Endometrium (tissue), 2 donors: Measurements from ENCODE around the gene RGS6.

ENCODE experiments used
- FAIRE-seq: peaks from 2 replicates; lab custom pipeline; 2012; peaks lifted over from hg19 to GRCh38; lab: Jason Lieb, UNC
- donor health status: control.
- donor health status: control.

The RGS6 gene

DNA sequence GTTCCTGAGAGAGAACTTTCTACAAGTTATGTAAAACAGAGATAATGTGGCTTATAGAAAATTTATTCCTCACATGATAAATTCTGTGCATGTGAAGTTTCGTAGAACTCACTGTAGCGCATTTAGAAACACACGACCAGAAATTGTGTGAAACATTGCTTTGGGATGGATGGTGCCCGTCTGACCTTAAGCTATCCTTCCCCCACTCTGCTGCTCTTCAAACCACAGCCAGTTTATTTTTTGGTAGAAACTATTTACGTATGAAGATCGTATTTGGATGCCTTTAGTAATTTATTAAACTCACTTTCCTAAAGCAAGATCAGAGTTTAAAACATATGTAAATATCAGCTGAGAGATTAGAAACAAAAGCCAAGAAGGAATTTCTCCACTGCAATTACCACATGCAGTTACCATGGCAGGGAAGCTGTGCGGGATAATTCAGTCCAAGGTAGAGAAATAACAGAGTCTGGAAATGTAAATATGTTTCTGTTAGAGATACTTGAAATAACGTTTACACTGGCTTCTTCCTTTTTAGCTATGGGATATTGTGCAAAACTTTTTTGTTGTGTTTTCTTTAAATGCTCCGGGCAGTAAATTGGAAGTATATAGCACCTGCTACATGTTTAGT, 382.7 kb downstream of the RGS6 start:
- no peak for FAIRE-seq

DNA sequence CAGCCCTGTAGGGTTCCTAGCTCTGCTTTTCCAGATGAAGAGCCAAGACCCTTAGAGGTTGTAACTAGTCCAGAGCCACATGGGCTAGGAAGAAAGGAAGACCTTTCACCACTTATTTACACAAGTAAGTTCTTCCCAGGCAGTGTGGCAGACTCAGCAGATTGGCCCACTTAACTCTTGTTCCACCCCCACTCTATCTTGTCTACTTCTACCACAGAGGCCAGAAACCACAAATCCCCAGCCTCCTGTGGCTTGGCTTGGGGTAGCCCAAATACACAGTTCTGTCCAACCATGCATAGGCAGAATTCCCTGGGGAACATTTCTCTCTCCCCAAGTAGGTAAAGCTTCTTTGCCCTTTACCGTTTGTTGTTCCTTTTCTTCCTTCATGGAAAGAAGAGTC, 383.5 kb downstream of the RGS6 start:
- FAIRE-seq = no peak

DNA sequence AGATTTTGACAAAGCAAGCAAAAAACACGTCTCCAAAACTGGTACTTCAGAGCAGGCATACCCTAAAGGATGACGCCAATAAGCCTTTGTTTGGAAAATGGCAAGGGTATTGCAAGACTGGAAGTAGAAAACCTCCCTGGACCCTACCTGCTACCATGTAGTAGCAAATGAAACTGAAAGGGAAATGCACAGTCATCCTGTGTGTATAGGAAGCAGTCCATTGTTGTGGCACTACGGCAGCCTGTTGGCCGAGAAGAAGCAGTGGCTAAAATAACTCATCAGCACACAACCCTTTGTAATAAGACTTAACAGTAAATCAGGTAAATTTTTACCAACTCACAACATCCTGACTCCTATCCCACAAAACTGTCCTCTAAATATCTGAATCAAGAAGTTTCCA, 386.4 kb downstream of the RGS6 start:
- no peak for FAIRE-seq

DNA sequence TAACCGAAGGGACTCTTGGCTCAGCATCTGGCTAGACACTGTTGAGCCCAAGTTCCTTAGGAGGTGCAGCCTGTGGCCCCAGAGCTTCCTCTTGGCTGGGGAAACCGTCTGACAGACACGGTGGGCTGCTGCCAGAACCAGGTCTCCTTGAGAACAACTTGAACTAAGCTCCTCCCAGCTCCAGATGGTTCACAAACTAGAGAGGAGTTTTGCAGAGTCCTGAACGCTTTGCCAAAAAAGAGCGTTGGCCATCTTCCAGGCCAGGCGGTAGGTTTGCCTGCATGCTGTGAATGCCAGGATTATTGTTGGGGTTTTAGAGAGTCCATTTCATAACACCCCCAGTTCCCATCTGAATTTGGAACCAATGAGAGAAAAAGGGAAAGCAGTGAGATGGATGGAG, 399.8 kb downstream of the RGS6 start:
- FAIRE-seq = no peak

DNA sequence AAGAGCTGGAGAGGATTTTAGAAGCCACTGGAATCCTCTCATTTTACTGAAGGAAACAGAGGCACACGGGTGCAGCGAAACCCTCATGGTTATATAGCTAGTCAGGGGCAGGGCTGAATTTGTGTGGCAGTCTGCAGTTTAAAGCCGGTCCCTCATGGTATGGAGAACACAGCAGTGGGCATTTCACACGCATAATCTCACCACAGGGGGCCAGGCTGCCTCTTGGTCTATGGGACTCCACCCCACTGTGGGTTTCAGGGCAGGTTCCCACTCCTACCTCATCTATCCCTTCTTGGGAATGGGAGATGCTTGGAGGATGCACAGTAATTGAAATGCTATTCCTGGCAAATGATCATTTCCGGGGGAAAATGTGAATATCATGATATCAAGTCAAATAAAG, 400.6 kb downstream of the RGS6 start:
- FAIRE-seq = no peak

DNA sequence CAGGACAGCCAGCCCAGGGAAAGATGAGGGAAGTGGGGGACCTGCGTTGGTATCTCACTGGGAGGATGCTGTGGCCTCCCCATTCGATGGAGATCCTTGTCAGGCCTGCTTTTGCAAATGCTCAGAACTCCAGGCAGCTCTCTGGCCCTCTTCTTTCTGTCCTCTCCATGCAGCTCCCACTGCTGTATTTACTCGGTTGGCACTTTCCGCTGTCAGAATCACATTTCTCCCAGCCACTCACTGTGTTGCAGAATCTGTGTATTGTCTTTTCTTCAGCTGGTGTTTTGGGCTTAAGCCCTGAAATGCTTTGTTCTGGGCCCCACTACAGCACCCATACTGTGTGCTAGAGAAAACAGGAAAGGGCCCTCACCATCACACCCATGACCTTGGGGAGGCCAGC, 401.1 kb downstream of the RGS6 start:
- no peak for FAIRE-seq

DNA sequence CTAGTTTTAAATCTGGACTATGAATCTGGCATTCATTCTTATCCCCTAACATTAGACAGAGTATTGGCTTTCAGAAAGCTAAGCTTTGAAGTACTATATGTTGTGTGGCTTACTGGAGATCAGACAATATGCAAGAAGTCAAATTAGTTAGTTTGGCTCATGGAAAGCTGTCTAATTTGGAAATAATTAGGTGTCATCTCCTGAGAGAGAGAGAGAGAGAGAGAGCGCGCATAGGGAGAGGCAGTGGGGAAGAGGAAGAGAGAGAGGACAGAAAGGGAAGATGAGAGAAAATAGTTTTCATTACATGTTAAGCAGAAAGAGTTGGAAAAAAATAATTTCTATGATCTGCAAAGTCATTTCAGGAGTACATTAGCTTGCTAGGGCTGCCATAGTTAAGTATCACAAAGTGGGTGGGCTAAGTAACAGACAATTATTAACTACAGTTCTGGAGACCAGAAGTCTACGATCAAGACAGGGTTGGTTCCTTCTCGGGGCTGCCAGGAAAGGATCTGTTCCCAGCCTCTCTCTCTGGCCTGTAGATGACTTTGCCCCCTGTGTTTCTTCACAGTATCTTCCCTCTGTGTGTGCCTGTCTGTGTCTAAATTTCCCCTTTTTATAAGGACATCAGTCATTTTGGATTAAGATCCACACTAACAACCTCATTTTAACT, 404.2 kb downstream of the RGS6 start:
- FAIRE-seq = no peak

DNA sequence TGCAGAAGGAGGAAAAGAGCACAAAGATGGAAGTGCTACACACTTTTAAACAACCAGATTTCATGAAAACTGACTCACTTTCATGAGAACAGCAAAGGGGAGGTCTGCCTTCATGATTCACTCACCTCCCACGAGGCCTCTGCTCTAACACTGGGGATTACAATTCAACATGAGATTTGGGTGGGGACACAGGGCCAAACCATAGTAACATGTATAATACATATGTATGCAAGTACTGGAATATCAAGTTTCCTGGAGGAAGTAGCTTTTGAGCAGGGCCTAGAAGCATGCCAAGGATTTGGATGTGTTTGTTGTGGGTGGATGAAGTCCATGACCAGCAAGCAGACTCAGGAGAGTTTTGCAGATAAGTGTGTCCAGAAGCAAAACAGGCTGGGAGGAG, 409.0 kb downstream of the RGS6 start:
- FAIRE-seq = no peak

DNA sequence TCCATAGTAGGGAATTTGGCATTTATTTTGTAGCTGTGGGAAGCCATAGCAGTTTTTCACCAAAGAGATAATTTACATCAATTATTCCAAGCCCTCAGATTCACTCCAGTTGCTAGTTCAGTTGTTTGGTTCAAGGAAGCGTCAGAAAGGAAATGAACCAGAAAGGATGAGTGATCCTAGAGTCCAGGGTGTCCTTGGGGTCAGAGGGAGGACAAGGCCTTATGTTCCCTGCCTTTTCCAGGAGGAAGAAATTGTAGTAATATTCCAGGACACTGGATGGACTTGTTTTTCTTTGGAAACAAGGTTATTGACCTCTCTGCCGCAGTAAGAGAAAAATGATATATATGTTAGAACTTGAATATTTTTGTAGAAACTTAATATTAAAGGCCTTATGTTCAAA, 409.5 kb downstream of the RGS6 start:
- no peak for FAIRE-seq

DNA sequence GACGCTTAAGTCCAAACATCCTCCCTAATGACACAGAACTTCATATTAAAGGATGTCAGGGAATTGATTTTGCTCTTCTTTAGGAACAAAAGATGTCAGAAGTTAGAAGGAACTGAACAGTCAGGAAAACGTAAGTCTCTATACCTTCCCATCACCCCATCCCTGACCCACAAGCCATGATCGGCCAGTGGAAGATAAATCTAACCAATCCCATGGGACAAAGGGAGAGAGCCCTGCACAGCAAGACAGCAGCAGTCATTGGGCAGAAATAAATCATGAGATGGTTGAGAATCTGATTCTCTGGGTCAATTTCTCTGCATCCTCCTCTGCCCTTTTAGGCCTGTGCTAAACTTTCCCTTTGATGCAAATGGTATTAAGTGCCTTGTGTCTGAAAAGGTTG, 414.9 kb downstream of the RGS6 start:
- FAIRE-seq = no peak

DNA sequence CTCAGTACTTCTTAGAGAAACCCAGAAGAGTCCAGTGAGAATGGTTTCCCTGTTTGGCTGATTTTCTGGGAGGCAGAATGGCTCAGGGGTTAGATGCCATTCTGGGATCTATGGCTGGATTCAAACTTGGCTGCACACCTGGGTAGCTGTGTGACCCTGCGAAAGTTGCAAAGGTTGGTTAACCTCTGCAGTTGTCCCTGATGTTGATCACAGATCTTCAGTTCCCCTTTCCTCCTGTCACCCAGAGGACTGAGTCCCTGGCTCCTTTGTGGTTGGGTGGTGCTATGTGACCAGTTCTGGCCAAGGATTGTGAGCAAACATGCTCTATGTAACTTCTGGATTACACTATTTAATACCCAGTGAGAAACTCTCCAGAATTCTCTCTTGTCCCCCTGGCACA, 418.0 kb downstream of the RGS6 start:
- FAIRE-seq = no peak

DNA sequence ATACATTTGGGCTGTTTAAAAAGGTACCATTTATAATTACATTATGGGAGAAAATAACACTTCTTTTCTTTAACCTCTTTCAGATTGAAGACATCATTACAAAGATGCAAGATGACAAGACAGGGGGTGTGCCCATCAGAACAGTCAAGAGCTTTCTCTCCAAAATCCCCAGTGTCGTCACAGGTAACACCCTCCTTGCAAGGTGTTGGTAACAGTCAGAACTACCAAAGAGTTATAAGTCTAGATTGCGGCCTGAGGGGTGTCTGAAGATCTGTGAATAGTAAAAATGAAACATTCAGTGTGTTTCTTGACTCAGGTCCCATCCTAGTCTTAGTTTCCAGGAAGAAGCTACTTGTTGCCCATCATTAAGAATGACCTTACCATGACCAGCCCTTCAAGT, 419.8 kb downstream of the RGS6 start:
- FAIRE-seq = no peak

DNA sequence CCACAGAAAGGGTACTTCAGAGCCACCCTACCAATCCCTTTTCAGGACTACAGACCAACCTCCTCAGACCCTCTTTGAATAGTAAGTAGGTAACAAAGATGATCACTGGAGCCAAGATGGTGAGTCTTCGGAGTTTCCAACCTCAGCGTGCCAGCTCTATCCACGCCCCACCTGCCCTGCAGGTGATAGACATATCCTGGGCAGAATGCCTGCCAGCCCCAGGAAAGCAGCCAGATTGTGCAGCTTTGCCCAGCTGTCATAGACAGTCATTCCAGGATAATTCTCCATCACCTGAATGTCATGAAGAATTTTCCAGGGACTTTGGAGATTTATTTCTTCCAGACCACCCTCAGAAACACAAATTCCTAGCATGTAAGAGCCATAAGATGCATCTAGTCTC, 434.4 kb downstream of the RGS6 start:
- FAIRE-seq = no peak

DNA sequence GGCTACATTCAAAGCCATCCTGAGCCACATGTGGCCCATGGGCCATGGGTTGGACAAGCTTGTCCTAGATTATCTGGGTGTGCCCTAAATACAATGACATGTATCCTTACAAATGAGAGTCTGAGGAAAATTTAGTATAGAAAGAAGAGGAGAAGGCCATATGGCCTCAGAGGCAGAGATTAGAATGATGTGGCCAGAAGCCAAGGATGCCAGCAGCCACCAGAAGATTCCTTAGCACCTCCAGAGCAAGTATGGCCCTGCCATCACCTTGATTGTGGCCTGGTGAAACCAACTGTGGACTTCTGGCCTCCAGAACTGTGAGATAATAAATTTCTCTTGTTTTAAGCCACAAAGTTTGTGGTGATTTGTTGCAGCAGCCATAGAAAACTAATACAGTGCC, 436.9 kb downstream of the RGS6 start:
- no peak for FAIRE-seq

DNA sequence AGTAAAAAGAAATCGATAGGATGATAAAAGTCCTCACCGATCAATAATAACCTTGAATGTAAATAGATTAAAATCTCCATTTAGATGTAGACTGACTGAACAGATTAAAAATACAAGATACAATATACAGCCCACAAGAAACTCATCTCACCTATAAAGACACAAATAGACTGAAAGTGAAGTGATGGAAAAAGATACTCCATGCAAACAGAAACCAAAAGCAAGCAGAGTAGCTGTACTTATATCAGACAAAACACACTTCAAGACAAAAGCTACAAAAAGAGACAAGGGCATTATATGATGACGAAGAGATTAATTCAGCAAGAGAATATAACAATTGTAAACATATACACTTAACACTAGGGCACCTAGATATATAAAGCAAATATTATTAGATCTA, 444.8 kb downstream of the RGS6 start:
- no peak for FAIRE-seq

DNA sequence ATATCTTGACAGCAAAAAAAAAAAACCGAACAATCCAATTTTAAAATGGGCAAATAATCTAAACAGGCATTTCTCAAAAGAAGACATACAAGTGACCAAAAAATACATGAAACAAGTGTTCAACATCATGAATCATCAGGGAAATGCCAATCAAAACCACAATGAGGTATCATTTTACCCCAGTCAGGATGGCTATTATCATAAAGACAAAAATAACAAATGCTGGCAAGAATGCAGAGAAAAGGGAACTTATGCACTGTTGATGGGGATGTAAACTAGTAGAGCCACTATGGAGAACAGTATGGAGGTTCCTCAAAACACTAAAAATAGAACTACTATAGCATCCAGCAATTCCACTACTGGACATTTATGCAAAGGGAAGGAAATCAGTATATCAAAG, 448.2 kb downstream of the RGS6 start:
- FAIRE-seq = no peak

DNA sequence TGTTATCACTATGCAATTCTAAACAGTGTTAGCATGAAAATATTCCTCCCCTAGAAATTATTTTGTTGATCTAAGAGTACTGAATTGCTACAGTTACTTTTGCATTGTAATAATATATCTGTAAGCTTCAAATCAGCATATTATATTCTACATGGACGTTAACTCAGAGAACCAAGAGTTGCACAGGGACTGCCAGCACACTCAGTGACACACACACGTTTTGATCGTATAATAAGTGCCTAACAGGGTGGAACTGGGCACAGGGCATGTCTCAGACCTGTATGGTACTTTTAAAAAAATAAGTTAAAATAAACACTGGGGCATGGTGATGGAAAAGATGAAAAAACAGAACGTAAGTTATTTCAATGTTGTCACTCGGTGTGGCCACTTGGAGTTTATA, 451.6 kb downstream of the RGS6 start:
- FAIRE-seq = no peak

DNA sequence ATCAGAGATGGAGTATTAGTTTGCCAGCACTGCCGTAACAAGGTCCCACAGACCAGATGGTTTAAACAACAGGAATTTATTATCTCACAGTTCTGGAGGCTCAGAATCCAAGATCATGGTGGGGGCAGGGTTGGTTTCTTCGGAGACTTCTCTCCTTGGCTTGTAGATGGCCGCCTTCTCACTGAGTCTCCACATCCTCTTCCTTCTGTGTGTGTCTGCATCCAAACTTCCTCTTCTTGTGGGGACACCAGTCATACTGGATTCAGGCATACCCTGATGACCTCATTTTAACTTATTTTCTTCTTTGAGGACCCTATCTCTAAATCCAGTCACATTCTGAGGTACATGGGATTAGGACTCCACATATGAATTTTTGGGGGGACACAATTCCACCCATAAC, 455.5 kb downstream of the RGS6 start:
- no peak for FAIRE-seq

DNA sequence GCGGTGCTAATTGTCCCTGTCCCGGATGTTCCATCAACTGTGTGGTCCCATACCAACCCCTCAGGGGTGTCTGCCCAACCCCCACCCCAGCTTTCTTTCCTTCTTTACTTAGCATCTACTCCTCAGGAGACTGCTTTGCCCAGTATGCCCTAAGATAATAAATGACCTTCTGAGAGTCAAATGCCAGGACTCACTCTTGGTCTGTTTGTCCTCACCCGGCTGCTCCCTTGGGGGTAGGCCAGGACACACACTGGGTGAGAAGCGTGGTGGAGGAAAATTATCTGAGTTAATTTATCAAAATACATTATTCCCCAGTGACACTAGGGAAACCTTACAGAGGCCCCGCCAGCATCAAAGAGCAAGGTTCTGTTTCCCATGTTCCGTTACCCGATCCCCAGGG, 457.0 kb downstream of the RGS6 start:
- no peak for FAIRE-seq

DNA sequence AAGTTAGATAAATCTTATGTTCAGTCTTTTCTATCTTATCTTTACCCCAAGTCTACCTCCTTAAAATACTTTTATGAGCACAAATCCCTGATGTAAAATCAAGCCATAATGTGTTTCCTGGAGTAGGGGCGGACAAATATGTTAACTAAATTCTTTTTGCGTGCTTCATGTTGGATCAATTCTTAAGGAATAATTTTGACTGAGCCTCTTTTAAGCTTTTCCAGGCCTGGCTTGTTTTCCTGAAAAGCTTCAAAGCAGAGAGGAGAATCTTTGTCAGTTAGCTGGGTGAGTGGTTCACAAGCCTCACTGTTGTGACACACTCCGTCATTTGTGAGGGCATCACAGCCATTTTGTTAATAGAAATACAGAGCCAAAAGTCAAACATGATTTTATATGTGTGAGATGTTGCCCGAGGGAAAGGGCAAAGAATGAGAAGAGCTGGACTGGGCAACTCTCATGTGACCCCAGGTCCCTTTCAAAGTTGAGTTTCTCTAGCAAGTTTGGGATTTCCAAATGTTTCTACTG, 468.9 kb downstream of the RGS6 start:
- no peak for FAIRE-seq

DNA sequence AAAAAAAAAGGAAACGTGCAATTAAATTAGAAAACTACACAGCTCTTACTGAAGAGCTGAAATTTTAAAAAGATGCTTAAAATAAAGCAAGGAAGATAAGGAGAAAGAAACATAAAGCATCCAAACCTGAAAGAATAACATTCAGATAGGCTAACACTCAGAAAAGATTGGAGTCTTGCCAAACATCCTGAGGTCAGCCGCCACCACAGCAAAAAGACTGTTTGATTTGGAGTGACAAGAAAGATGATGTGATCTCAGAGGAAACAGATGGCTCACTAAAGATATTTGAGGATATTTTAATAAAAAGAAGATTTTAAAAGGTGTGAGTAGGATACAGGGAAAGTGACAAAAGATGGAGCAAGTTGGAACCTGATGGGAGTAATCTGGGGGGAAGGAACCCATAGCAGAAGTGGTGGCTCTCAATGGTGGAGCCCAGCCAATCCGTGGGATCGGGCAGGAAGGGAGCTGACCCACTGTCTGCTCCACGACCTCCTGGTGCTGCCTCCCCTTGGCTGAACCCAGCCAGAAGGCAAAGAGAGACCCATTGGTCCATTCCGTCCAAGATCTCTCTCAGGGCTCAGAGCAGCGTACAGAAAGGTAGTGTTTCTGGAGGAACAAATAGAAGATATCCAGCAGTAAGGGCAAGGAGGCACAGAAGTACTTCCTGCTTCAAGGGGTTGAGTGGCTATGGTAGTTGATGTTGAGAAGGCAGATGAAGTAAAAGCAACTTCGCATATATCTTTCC, 469.6 kb downstream of the RGS6 start:
- no peak for FAIRE-seq

DNA sequence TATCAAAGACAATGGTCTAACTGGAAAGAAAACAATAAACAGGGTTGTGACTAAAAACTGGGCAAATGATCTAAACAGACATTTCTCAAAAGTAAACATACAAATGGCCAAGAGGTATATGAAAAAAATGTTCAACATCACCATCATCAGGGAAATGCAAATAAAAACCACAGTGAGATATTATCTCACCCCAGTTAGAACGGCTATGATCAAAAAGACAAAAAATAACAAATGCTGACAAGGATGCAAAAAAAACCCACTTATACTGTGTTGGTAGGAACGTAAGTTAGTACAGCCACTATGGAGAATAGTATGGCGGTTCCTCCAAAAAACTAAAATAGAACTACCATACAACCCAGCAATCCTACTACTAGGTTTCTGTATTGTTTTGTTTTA, 470.1 kb downstream of the RGS6 start:
- FAIRE-seq = no peak

DNA sequence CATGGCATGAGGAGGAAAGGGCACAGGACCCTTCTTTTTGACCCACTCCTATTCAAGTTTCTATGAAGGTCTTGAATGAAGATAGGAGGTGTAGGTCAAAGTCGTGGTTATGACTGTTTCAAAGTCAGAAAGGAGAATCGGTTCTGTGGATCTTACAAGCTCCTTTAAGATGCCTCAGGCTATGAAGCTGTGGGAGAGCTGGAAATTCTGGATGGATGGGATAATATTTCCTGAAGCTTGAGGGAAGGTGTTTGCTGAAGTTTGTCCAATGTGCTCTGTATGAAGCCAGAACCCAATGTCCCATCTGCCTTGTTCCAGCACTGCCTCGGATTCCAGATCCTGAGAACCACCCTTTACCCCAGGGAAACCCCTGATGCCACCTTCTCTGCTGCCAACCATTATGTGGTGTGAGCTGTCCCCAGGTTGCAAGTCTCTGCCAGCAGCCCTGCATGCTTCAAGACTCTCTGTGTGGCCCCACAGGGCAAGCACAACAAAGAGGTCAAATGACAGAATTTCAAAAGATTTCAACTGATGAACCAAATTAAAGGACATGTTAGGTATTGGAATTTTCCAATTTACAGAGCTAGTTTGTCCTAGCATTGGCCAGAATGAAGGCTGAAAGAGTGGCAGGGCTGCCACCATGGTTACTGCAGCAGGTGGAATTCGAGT, 472.0 kb downstream of the RGS6 start:
- FAIRE-seq = no peak
